Spleen (tissue), 11 donors: ENCODE results near the gene CAMK2G. TPM values are rescaled to one million over a fixed set of nuclear protein-coding genes. Genes with fewer than 3 reads are reported as not detected.
"Not testable (repeated sequence)": the region's sequence is repeated elsewhere in the genome, so short reads cannot be mapped to it uniquely, and the experiment has no call there.

Experiments used
- DNase-seq: peaks from one replicate; pipeline ENCODE4 v3.0.0-alpha.2; 2020
- H3K27ac ChIP-seq, 8 donors: fragments of 200-600 bp; sonication (generic) in 7 of 8; 1 replicate in 4 of 8; 2 replicates in 4 of 8; pipeline versions ENCODE4 v1.5.0 to v1.8.0; 2016 to 2021; ENCODE audit warnings: inconsistent platforms in 4 of 8, mild to moderate bottlenecking in 4 of 8, moderate library complexity in 1 of 8
- H3K27me3 ChIP-seq, 7 donors: fragments of 200-600 bp; sonication (generic) in 6 of 7; replicated peaks in 1 of 7; 1 replicate in 4 of 7; 2 replicates in 3 of 7; pipeline versions ENCODE4 v1.5.0 to v1.8.0; 2016 to 2021; ENCODE audit warnings: inconsistent platforms in 3 of 7, mild to moderate bottlenecking in 1 of 7
- H3K36me3 ChIP-seq, 6 donors: fragments of 200-600 bp; sonication (generic) in 5 of 6; 1 replicate in 4 of 6; 2 replicates in 2 of 6; pipeline versions ENCODE4 v1.5.0 to v1.8.0; 2016 to 2021; ENCODE audit warnings: inconsistent platforms in 2 of 6
- H3K4me1 ChIP-seq, 6 donors: fragments of 200-600 bp; sonication (generic) in 5 of 6; 1 replicate in 3 of 6; 2 replicates in 3 of 6; pipeline versions ENCODE4 v1.5.0 to v1.8.0; 2016 to 2021; ENCODE audit warnings: inconsistent platforms in 3 of 6
- H3K4me3 ChIP-seq, 8 donors: fragments of 200-600 bp; sonication (generic) in 7 of 8; 1 replicate in 4 of 8; 2 replicates in 4 of 8; pipeline versions ENCODE4 v1.5.0 to v1.8.0; 2016 to 2021; ENCODE audit warnings: inconsistent platforms in 4 of 8, mild to moderate bottlenecking in 4 of 8, moderate library complexity in 2 of 8
- H3K9me3 ChIP-seq, 8 donors: fragments of 200-600 bp; sonication (generic) in 7 of 8; 1 replicate in 4 of 8; 2 replicates in 4 of 8; pipeline versions ENCODE4 v1.5.0 to v1.8.0; 2016 to 2021; ENCODE audit warnings: inconsistent platforms in 4 of 8
- CTCF ChIP-seq, 11 experiments: fragments of 200-600 bp in 7 of 11; fragments of 450-650 bp in 4 of 11; sonication (generic) in 4 of 11; IDR thresholded peaks in 8 of 11; conservative IDR thresholded peaks in 3 of 11; 1 replicate in 7 of 11; 2 replicates in 4 of 11; pipeline versions ENCODE4 v1.4.0 to v1.8.0; 2016 to 2021; ENCODE audit warnings: antibody characterized with exemption in 11 of 11, inconsistent platforms in 4 of 11, mild to moderate bottlenecking in 1 of 11
- POLR2A ChIP-seq, 3 donors: fragments of 450-650 bp; IDR thresholded peaks; one replicate each; pipeline ENCODE4 v1.5.1; 2017; ENCODE audit warnings: antibody characterized with exemption in 3 of 3, mild to moderate bottlenecking in 1 of 3
- POLR2AphosphoS5 ChIP-seq, 3 donors: sonication (generic); formaldehyde crosslinking; IDR thresholded peaks; one replicate each; pipeline ENCODE4 v1.5.1; 2017; ENCODE audit warnings: antibody characterized with exemption in 3 of 3
- WGBS, 5 donors: extraction: QIAGEN DNeasy Blood & Tissue Kit in 3 of 5; methylation state at CpG; one replicate each; pipeline versions ENCODE4 v1.1.5 to v1.1.7; 2013 to 2018; 5-methylcytosine and 5-hydroxymethylcytosine counted together
- intact Hi-C: fragments of 100-400 bp; cut with DNase I; formaldehyde crosslinking; loops from one replicate; pipeline ENCODE4 v1.15.0; 2023; ENCODE audit warnings: low total_unique reads
- polyA plus RNA-seq, 3 donors: library from polyadenylated mRNA; stranded (reverse); fragments of 200-250 nt; gene quantifications; one replicate each; pipeline ENCODE4 v1.2.1, GENCODE V29; 2013
- total RNA-seq, 7 donors: library from RNA; depleted of rRNA in 3 of 7; stranded (reverse); fragments of >200 nt in 3 of 7; fragmentation: NEBNext Ultra II Directional in 4 of 7; extraction: Animal tissue kit (Norgen Biotek cat#: 25700) in 4 of 7; gene quantifications; one replicate each; pipeline versions ENCODE4 v1.1.0 to v1.2.1, GENCODE V29; 2016 to 2021
- donor health status: healthy with polysubstance abuse.
- donor health status: DM: no; HTN: no; CAD: no; lungs with moderate emphysema.
- donor health status: DM: no; HTN: no; CAD: no.
- donor health status: Bipolar disorder and iron deficiency.
- donor health status: healthy.
- donor health status: DM: no; HTN: no; CAD: no.
- donor health status: DM: yes; HTN: yes; CAD: no.

CAMK2G gene
- total and polyA plus RNA-seq, 10 donors: 10.4 to 55.2 (median 43.9) TPM

DNA sequence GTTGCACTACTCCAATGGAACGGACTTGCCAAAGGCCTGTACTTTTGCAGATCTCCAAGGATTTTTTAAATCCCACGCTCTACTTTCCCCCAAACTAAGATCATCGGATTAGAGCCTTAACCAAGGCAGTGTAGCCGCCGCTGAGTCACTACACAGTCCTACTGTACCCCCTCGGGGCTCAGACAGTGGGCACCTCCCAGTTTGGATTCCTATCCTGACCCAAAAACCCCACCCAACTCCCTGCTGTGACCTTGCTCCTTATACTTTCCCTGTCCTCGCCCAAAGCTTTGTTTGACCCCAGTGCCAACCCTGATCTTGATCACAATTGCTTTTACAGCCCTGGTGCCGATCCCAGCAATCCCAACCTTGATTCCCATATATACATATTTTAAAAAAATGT lies 19.1 kb upstream of the CAMK2G start:
- 74 to 87% (median 81%) methylated on average over 8 of the region's 8 CpGs for WGBS, 5 donors
- Histone ChIP-seq H3K4me1 (peaks cover 0 to 8% (median 4%) of the 10 kb centered on the region in 6 donors), H3K4me3 (no peak overlapping the region), H3K27ac (no peak overlapping the region), H3K27me3 (no peaks in the 10 kb centered on the region), H3K9me3 (no peaks in the 10 kb centered on the region), H3K36me3 (no peaks in the 10 kb centered on the region)
- no peak for TF ChIP-seq CTCF (IDR thresholded peaks at IDR 0.05 in 8 of 11, conservative IDR thresholded peaks at IDR 0.05 in 3 of 11)
- intact Hi-C loops: no loop called here
- DNase-seq: no peak

- H3K4me3 ChIP-seq: no peak overlapping the region
- no peaks in the 10 kb centered on the region for H3K9me3 ChIP-seq
- no peak for DNase-seq
- intact Hi-C loops: no loop called here
- WGBS, 5 donors: 68 to 82% (median 76%) methylated on average over 10 of the region's 10 CpGs
- TF ChIP-seq POLR2A (IDR thresholded peaks at IDR 0.05) (no peak), POLR2AphosphoS5 (IDR thresholded peaks at IDR 0.05) (no peak), CTCF (IDR thresholded peaks at IDR 0.05 in 8 of 11, conservative IDR thresholded peaks at IDR 0.05 in 3 of 11) (no peak)
- peaks cover 0 to 18% (median 8%) of the 10 kb centered on the region in 6 donors for H3K4me1 ChIP-seq
- H3K36me3 ChIP-seq: no peaks in the 10 kb centered on the region
- H3K27ac ChIP-seq: no peak overlapping the region
- H3K27me3 ChIP-seq: no peaks in the 10 kb centered on the region
These were observed 18.1 kb upstream of the CAMK2G start for GRCh38 chr10:73892310-73893030.

DNA sequence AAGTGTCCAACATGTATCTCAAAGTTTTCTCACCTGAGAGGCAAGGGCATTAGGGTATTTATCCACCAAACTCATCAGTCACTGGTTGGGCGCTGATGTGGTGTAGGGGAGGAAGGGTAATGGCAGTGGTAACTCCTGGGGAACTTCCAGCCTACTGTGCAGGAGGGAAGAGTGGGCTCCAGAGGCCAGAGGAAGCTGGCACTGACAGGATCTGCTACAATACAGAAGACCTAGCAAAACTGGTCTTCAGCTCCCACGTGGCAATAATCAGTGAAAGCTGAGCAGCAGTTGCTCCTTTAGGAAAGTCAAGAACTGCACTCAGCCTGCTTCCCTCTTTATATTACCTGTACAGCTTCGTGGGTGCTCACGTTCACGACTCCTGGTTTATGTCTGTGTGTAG lies 17.2 kb upstream of the CAMK2G start:
- Histone ChIP-seq H3K27me3 (no peaks in the 10 kb centered on the region), H3K4me1 (peaks cover 0 to 27% (median 8%) of the 10 kb centered on the region in 6 donors), H3K9me3 (no peaks in the 10 kb centered on the region), H3K4me3 (no peak overlapping the region), H3K27ac (no peak overlapping the region), H3K36me3 (no peaks in the 10 kb centered on the region)
- 77 to 86% (median 82%) methylated on average over 5 of the region's 5 CpGs for WGBS, 5 donors
- TF ChIP-seq POLR2A (IDR thresholded peaks at IDR 0.05): no peak
- no peak for TF ChIP-seq POLR2AphosphoS5 (IDR thresholded peaks at IDR 0.05)
- no peak for TF ChIP-seq CTCF (IDR thresholded peaks at IDR 0.05 in 8 of 11, conservative IDR thresholded peaks at IDR 0.05 in 3 of 11)
- intact Hi-C loops: no loop called here
- no peak for DNase-seq

DNA sequence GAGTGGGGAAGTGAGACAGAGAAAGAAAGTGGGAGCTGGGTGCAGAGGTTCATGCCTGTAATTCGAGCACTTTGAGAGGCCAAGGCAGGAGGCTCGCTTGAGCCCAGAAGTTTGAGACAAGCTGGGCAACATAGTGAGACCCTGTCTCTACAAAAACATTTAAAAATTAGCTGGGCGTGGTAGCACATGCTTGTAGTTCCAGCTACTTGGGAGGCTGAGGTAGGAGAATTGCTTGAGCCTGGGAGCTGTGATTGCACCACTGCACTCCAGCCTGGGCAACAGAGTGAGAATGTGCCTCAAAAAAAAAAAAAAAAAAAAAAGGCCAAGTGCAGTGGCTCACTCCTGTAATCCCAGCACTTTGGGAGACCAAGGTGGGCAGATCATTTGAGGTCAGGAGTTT lies 16.5 kb upstream of the CAMK2G start:
- DNase-seq, H3K36me3 ChIP-seq, H3K27me3 ChIP-seq, H3K27ac ChIP-seq, intact Hi-C loops, H3K9me3 ChIP-seq, H3K4me3 ChIP-seq: not testable (repeated sequence)
- peaks cover 3 to 34% (median 13%) of the 10 kb centered on the region in 6 donors for H3K4me1 ChIP-seq
- WGBS, 5 donors: 58 to 73% (median 65%) methylated on average over 3 of the region's 3 CpGs
